Astrocyte of the hippocampus (primary cell): ENCODE data around the gene MACF1.

Experiments
- DNase-seq: peaks from one replicate; pipeline ENCODE4 v3.0.0; 2011; ENCODE audit warnings: low read depth, low spot score

The MACF1 gene

GRCh38 chr1:39261712-39262221 is 57.3 kb downstream of the MACF1 start:
- DNase-seq: no peak

DNA sequence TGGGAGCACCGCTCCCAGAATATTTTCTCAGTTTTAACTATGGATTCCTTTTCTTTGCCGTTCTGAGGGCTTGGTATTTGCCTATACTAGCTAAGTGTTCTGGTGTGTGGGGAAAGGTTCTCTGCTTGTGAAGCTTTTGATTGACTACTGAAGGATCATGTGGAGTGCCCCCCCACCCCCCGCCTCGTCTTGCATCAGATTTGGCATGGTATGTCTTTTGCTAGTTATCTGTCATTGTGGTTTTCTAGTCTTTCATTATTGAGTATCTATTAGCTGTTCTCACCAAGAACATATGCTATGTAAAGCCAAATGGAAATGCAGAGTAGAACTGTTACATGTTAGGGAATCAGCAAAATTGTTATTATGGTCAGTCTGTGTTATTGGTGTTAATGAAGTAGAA is 58.3 kb downstream of the MACF1 start:
- DNase-seq: no peak

GRCh38 chr1:39266269-39266668 is 61.8 kb downstream of the MACF1 start:
- no peak for DNase-seq

GRCh38 chr1:39266792-39267191 is 62.3 kb downstream of the MACF1 start:
- no peak for DNase-seq

DNA sequence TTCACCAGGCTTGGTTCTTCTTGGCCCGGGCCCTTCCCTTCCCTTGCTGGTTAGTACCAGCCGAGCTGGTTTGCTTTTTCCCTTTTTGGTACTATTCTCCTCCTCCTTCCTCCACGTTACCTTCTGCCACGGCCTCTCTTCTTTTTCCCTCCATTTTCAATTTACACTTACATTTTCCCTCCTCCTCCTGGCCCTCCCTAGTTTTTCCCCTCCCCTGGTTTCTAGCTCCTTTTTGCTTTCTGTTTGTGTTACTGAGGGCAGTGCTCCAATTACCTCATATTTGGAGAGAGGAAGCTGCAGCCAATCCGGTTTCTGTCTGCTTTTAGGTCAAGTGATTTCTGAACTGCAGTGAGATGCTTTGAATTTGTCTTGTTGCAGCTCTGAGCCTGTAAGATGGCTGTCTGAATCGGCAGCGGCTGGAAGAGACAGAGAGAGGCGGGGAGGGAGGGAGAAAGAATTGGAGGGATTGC is 63.7 kb downstream of the MACF1 start:
- DNase-seq: peak; percentile 84

- DNase-seq: peak; percentile 25
Measured at GRCh38 chr1:39268906-39269305, 64.4 kb downstream of the MACF1 start.

- no peak for DNase-seq
Measured at GRCh38 chr1:39269349-39269748, 64.9 kb downstream of the MACF1 start.

- no peak for DNase-seq
Measured at GRCh38 chr1:39269791-39270342, 65.4 kb downstream of the MACF1 start.

GRCh38 chr1:39270368-39270767 is 65.9 kb downstream of the MACF1 start:
- DNase-seq: no peak

DNA sequence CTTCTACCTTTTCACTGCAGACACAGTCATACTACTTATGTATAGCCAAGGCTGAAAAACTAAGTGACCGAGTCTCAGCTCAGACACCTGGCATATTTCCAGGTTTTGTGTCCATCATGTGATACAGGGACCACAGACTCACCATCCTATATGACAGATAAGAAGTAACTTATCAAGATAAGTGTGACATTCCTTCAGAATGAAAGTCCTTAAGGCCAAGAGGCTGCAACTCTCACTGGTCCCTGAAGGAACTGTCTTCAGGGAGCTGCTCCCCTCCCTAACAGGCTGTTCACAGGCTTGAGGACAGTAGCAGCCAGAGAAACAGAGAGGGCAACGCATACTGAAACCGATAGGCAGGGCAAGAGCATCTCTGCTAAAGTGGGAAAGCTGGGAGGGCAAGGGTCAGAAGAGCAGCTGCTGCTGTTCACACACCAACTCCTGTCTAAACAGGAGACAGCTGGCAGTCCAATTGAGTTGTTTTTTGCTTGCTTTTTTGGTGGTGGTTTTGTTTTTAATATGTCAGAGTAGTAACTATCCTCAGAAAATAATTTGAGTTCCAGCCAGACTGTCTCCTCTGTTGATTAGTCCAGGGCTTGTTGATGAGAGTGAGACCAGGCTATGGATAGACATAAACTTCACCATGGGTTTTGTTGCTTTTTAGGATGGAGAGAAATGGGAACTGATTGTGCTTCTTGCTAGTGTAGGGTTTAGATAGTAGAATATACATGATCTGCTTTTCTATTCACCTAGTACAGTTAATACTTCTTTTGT is 67.7 kb downstream of the MACF1 start:
- DNase-seq: no peak

GRCh38 chr1:39272798-39273469 is 68.4 kb downstream of the MACF1 start:
- no peak for DNase-seq

- DNase-seq: no peak
Measured at GRCh38 chr1:39275836-39276507, 71.5 kb downstream of the MACF1 start.

DNA sequence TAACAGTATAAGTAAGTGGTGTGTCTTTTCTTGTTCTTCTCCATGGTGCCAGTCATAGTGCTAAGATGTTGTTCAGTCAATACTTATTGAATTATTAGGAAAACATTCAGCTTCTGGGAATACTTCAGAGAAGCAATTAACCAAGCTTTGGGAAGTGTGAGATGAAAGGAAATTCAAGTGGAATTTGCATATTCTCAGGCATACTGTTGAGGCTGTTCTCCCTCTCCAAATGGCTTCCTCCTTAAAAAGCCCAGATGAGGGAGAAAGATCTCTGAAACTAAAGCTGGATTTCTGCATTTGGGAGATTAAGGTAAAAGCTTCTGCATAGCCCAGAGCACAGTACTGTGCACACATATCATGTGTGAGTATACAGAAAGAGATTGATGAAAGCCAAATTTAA is 73.4 kb downstream of the MACF1 start:
- DNase-seq: no peak

GRCh38 chr1:39282537-39283216 is 78.2 kb downstream of the MACF1 start:
- no peak for DNase-seq

DNA sequence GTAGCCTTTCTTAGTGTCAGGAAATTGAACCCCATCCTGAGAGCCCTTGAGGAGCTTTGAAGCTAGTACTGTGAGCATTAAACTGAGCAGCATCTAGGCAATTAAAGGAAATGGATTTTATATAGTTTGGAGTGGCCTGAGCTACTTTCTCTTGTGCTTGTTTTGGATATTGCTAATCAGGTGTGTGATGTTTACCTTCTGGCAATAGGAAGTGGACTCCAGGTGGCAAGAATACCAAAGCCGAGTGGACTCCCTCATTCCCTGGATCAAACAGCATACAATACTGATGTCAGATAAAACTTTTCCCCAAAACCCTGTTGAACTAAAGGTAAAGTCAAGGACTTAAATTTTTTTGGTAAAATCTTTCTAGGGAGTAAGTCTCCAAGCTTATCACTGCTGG is 79.4 kb downstream of the MACF1 start:
- DNase-seq: no peak

- no peak for DNase-seq
Measured at GRCh38 chr1:39287541-39287940, 83.0 kb downstream of the MACF1 start.

DNA sequence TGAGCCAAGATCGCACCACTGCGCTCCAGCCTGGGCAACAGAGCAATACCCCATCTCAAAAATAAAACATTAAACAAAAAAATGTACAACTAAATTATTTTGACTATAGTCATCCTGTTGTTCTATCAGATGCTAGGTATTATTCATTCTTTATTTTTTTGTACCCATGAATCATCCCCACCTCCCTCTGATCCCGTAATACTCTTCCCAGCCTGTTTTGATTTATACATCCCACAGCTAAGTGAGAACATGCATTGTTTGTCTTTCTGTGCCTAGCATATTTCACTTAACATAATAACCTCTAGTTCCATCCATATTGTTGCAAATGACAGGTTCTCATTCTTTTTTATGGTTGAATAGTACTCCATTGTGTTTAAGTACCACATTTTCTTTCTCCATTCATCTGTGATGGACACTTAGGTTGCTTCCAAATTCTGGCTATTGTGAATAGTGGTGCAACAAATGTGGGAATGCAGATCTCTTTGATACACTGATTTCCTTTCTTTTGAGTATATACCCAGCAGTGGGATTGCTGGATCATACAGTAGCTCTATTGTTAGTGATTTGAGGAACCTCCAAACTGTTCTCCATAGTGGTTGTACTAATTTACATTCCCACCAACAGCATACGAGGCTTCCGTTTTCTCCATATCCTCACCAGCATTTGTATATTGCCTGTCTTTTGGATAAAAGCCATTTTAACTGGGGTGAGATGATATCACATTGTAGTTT is 84.4 kb downstream of the MACF1 start:
- no peak for DNase-seq

- no peak for DNase-seq
Measured at GRCh38 chr1:39292401-39292800, 87.9 kb downstream of the MACF1 start.

DNA sequence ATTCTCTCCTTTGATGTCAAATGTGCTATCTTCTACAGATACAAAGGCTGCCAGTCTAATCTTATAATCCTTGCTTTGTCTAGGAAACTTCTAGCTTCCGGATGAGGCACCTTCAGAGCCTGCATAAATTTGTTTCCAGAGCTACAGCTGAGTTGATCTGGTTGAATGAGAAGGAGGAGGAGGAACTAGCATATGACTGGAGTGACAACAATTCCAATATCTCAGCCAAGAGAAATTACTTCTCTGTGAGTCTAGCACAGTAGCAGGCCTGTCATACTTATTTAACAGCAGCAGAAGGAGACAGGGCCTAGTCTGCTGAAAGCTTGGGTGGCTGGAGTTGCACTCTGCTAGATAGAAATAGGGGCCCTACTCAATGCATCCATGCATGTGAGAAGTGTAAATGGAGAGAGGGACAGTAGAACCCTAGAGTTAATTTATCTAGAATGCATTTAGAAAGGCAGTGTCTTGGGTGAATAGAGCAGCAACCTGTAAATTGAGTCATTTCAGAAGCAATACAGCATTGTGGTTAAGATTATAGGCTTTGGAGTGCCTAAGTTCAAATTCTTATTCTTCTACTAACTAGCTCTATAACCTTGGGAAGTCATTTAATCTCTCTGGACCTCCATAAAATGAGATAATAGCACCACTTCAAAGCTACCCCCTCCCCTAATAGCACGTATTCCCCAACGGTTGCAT is 89.0 kb downstream of the MACF1 start:
- DNase-seq: peak; percentile 77

- no peak for DNase-seq
Measured at GRCh38 chr1:39294531-39294930, 90.0 kb downstream of the MACF1 start.
